ENCODE results near the gene ATE1.
A peak's percentile ranks its signal among the peaks of the same experiment; 100 is the strongest.

ATE1 gene

GRCh38 chr10:121822180-121822579 lies 105.7 kb downstream of the ATE1 start:
- ATAC-seq, result no peak
- TF ChIP-seq ZC3H10 (CRISPR knock-in tag; IDR thresholded peaks at IDR 0.05) (no peak), ISL1 (CRISPR knock-in tag; IDR thresholded peaks at IDR 0.05) (no peak), POU6F1 (CRISPR knock-in tag; IDR thresholded peaks at IDR 0.05; ENCODE audit: borderline replicate concordance, low read depth) (no peak), ZNF8 (CRISPR knock-in tag; IDR thresholded peaks at IDR 0.05) (no peak), CREB5 (CRISPR knock-in tag; IDR thresholded peaks at IDR 0.05; ENCODE audit: low read depth) (no peak), BACH2 (CRISPR knock-in tag; IDR thresholded peaks at IDR 0.05; ENCODE audit: borderline replicate concordance) (no peak), OSR1 (CRISPR knock-in tag; IDR thresholded peaks at IDR 0.05) (no peak), PATZ1 (CRISPR knock-in tag; IDR thresholded peaks at IDR 0.05; ENCODE audit: borderline replicate concordance) (no peak), RARB (CRISPR knock-in tag; IDR thresholded peaks at IDR 0.05) (no peak), TCF4 (CRISPR knock-in tag; IDR thresholded peaks at IDR 0.05; ENCODE audit: borderline replicate concordance) (no peak), GLIS3 (CRISPR knock-in tag; IDR thresholded peaks at IDR 0.05) (no peak), PPARA (CRISPR knock-in tag; IDR thresholded peaks at IDR 0.05; ENCODE audit: borderline replicate concordance) (no peak)

GRCh38 chr10:121819049-121819448 lies 108.8 kb downstream of the ATE1 start:
- ATAC-seq, result peak; percentile 78
- no peak for TF ChIP-seq ZNF8 (CRISPR knock-in tag; IDR thresholded peaks at IDR 0.05)
- peak; percentile 86 for TF ChIP-seq ISL1 (CRISPR knock-in tag; IDR thresholded peaks at IDR 0.05)

- peak; percentile 27; the same call in 2 of the 3 replicates for ATAC-seq
- TF ChIP-seq ARNTL (CRISPR knock-in tag; IDR thresholded peaks at IDR 0.05; ENCODE audit: borderline replicate concordance, low read depth), result no peak
- no peak for TF ChIP-seq ZNF8 (CRISPR knock-in tag; IDR thresholded peaks at IDR 0.05)
- TF ChIP-seq CSRNP3 (CRISPR knock-in tag; IDR thresholded peaks at IDR 0.05), result no peak
- TF ChIP-seq TOX (CRISPR knock-in tag; IDR thresholded peaks at IDR 0.05; ENCODE audit: borderline replicate concordance), result no peak
- TF ChIP-seq ZFP3 (CRISPR knock-in tag; IDR thresholded peaks at IDR 0.05), result no peak
- TF ChIP-seq SNAI2 (CRISPR knock-in tag; IDR thresholded peaks at IDR 0.05), result no peak
- no peak for TF ChIP-seq BACH2 (CRISPR knock-in tag; IDR thresholded peaks at IDR 0.05; ENCODE audit: borderline replicate concordance)
- TF ChIP-seq ZFP30 (CRISPR knock-in tag; IDR thresholded peaks at IDR 0.05), result no peak
- no peak for TF ChIP-seq CREB5 (CRISPR knock-in tag; IDR thresholded peaks at IDR 0.05; ENCODE audit: low read depth)
- TF ChIP-seq ZC3H10 (CRISPR knock-in tag; IDR thresholded peaks at IDR 0.05), result no peak
- TF ChIP-seq CSDC2 (CRISPR knock-in tag; IDR thresholded peaks at IDR 0.05), result no peak
These were observed 109.2 kb downstream of the ATE1 start for GRCh38 chr10:121818599-121818998.

- no peak for ATAC-seq
- TF ChIP-seq PATZ1 (CRISPR knock-in tag; IDR thresholded peaks at IDR 0.05; ENCODE audit: borderline replicate concordance) (no peak), ZFP30 (CRISPR knock-in tag; IDR thresholded peaks at IDR 0.05) (no peak), SNAI2 (CRISPR knock-in tag; IDR thresholded peaks at IDR 0.05) (no peak), OSR1 (CRISPR knock-in tag; IDR thresholded peaks at IDR 0.05) (no peak), BACH2 (CRISPR knock-in tag; IDR thresholded peaks at IDR 0.05; ENCODE audit: borderline replicate concordance) (no peak), ESRRG (CRISPR knock-in tag; IDR thresholded peaks at IDR 0.05) (no peak), GLIS3 (CRISPR knock-in tag; IDR thresholded peaks at IDR 0.05) (no peak), POU6F1 (CRISPR knock-in tag; IDR thresholded peaks at IDR 0.05; ENCODE audit: borderline replicate concordance, low read depth) (no peak), TSHZ2 (CRISPR knock-in tag; IDR thresholded peaks at IDR 0.05) (no peak), ZNF70 (CRISPR knock-in tag; IDR thresholded peaks at IDR 0.05) (no peak), RARB (CRISPR knock-in tag; IDR thresholded peaks at IDR 0.05) (no peak)
These were observed 111.6 kb downstream of the ATE1 start for GRCh38 chr10:121816197-121816596.

Data from SK-N-SH treated with all-trans-retinoic acid at 6 μM for 48 hours (cell line).